ENCODE data around the gene AVP. TPM values are rescaled to one million over a fixed set of nuclear protein-coding genes. Genes with fewer than 3 reads are reported as not detected.

Gene AVP, protein sequence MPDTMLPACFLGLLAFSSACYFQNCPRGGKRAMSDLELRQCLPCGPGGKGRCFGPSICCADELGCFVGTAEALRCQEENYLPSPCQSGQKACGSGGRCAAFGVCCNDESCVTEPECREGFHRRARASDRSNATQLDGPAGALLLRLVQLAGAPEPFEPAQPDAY
- not detected in 2 replicates for total RNA-seq

DNA sequence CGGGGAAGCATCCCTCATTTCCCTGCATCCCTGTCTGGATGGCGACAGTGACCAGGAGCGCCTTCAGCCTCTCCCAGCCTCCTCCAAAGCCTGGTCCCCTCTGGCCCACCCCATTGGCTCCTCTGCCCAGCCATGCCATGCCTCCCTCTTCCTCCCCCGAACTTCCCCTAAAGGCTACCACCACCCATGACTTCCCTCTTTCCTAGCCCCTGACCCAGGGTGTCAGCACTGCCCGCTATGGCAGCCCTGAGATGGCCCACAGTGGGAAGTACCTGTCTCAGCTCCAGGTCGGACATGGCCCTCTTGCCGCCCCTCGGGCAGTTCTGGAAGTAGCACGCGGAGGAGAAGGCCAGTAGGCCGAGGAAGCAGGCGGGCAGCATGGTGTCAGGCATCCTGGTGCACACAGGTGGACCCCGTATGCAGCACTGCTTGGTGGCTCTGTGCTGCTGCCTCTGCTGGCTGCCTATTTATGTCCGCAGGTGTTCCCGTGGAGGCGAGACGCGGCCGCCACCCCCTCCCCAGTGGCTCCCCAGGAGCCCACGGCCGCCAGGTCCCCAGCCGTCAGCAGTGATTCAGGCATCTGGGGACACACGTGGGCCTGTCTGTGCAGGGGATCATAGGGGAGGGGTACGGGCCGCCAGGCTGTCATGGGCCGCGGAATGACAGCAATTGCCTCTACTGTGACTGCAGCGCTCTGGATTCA is at the start of gene AVP:
AVP (minus strand) TSS at position 442 of the 703 bp plus-strand sequence; CDS start at position 392, 50 bp downstream.

DNA sequence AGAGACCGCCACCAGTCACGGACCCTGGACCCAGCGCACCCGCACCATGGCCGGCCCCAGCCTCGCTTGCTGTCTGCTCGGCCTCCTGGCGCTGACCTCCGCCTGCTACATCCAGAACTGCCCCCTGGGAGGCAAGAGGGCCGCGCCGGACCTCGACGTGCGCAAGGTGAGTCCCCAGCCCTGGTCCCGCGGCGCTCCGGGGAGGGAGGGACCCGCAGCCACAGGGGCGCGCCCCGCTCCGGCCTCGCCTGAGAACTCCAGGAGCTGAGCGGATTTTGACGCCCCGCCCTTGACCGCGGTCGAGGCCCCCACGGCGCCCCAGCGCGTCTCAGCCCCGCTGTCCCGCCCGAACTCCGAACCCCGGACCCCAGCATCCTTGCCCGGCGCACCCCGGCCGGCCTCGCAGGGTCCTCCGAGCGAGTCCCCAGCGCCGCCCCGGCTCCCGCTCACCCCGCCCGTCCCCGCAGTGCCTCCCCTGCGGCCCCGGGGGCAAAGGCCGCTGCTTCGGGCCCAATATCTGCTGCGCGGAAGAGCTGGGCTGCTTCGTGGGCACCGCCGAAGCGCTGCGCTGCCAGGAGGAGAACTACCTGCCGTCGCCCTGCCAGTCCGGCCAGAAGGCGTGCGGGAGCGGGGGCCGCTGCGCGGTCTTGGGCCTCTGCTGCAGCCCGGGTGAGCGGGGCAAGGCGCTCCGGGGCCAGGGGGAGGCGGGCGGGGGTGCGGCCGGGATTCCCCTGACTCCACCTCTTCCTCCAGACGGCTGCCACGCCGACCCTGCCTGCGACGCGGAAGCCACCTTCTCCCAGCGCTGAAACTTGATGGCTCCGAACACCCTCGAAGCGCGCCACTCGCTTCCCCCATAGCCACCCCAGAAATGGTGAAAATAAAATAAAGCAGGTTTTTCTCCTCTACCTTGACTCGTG is 12.7 kb downstream of the AVP start, which contains the start of gene OXT:
OXT (plus strand) TSS at position 11 of the 920 bp plus-strand sequence; CDS start at position 47, 36 bp downstream.

DNA sequence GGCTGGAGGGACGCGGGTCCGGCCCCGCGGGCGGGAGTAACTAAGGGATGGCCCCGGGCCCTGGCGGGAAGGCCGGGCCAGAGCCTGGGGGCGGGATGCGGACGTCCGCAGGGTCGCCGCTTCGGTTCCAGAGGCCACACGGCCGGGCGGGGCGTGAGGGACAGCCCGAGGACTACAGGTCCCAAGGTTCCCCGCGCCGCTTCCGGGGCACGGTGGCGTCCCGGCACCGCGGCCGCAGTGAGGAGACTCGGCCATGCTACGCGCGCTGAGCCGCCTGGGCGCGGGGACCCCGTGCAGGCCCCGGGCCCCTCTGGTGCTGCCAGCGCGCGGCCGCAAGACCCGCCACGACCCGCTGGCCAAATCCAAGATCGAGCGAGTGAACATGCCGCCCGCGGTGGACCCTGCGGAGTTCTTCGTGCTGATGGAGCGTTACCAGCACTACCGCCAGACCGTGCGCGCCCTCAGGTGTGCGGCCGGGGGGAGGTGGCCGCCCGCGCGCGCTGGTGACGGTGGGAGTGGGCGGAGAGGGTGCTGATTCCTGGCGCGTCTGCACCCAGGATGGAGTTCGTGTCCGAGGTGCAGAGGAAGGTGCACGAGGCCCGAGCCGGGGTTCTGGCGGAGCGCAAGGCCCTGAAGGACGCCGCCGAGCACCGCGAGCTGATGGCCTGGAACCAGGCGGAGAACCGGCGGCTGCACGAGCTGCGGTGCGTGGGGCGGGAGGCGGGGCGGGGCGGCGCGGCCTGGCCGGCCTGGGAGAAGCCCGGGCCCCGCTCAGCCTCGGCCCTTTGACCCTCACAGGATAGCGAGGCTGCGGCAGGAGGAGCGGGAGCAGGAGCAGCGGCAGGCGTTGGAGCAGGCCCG is 38.5 kb downstream of the AVP start, which contains the start of gene MRPS26:
MRPS26 (plus strand) TSS at position 237 of the 861 bp plus-strand sequence; CDS start at position 254, 17 bp downstream.

DNA sequence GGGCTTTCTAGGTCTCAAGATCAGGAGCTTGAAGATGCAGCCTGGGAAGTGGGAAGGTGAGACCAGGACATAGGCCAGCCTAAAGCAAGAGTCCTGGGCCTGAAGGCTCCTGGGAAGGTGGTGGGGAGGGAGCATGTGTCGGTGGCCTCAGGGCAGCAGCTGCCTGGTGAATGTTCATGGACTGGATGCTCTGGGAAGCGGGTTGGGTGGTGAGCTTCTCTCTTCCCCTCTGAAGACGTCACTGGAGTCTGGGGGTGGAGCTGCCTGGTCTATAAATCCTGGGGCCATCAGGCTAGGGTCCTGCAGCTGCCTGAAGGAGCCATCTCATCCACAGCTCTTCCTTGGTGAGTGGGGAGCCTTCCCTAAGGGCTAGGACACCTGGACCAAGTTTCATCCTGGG is 41.2 kb downstream of the AVP start, which contains the start of gene GNRH2:
GNRH2 (plus strand) TSS at position 301 of the 400 bp plus-strand sequence. CDS start 793 bp downstream, outside the sequence.

Other genes with a start within 250 kb of the AVP start
- 12.2 and 14.3 TPM in 2 replicates for gene PCED1A, start 244.1 kb downstream of the AVP start, total RNA-seq
- 26.0 and 28.3 TPM in 2 replicates for gene VPS16, start 244.0 kb downstream of the AVP start, total RNA-seq
- gene PTPRA, start 211.2 kb downstream of the AVP start, total RNA-seq, result 33.2 and 35.5 TPM in 2 replicates
- 1.3 TPM in 1 of 2 replicates, not detected in the other for gene GNRH2, start 41.1 kb downstream of the AVP start, total RNA-seq
- 87.9 and 128 TPM in 2 replicates for gene MRPS26, start 38.7 kb downstream of the AVP start, total RNA-seq
- not detected in 2 replicates for gene OXT, start 13.1 kb downstream of the AVP start, total RNA-seq
- gene FASTKD5, start 75.1 kb upstream of the AVP start, total RNA-seq, result 8.3 and 14.7 TPM in 2 replicates
- 2.2 and 4.5 TPM in 2 replicates for gene UBOX5, start 75.1 kb upstream of the AVP start, total RNA-seq
- 6.4 and 9.4 TPM in 2 replicates for gene LZTS3, start 88.8 kb upstream of the AVP start, total RNA-seq
- 47.7 and 59.8 TPM in 2 replicates for gene DDRGK1, start 120.0 kb upstream of the AVP start, total RNA-seq
- gene ITPA, start 124.8 kb upstream of the AVP start, total RNA-seq, result 57.6 and 63.1 TPM in 2 replicates
- 3.6 and 6.8 TPM in 2 replicates for gene SLC4A11, start 154.5 kb upstream of the AVP start, total RNA-seq